ENCODE results near the gene RELT. TPM values are rescaled to one million over a fixed set of nuclear protein-coding genes. Genes with fewer than 3 reads are reported as not detected.
A peak's percentile ranks its signal among the peaks of the same experiment; 100 is the strongest.

The RELT gene
- total RNA-seq, 1 experiment from 2014 or later: 7.8 TPM

- peaks cover 21% of the 10 kb centered on the region for H3K79me2 ChIP-seq (ENCODE audit: low read depth)
- H3K4me3 ChIP-seq: no peak overlapping the region
- intact Hi-C loops (cut with micrococcal nuclease; ENCODE audit: unreplicated experiment): loop anchor here (5.0 to 10.0 kb wide), 2 partner anchors 555 to 703 kb away; no protein-coding TSS in a partner anchor
- H3K4me1 ChIP-seq (replicated peaks; ENCODE audit: insufficient read depth): 0 out of 2 replicates have a peak, but pooled peaks cover 14% of the 10 kb centered on the region
- no peaks in the 10 kb centered on the region for H3F3A ChIP-seq (ENCODE audit: insufficient read depth, low read depth)
- H3K9me3 ChIP-seq (ENCODE audit: insufficient read depth, low read depth): no peaks in the 10 kb centered on the region
- TF ChIP-seq EZH2 (IDR thresholded peaks at IDR 0.05; ENCODE audit: low read depth) (no peak), CTCF (conservative IDR thresholded peaks at IDR 0.05) (no peak)
- H3K4me2 ChIP-seq: no peak overlapping the region
- H4K20me1 ChIP-seq (ENCODE audit: insufficient read depth): peaks cover 24% of the 10 kb centered on the region; the same call in 1 of the 2 replicates
- BruUV-seq (replicated peaks): no TSS peak
- H3K9me2 ChIP-seq (ENCODE audit: insufficient read depth): no peaks in the 10 kb centered on the region
- no peak overlapping the region for H2AFZ ChIP-seq
- POLR2A ChIA-PET (ENCODE audit: unreplicated experiment): no interaction called here
- DNase-seq: no peak
- H3K27me3 ChIP-seq (ENCODE audit: insufficient read depth, low read depth): no peaks in the 10 kb centered on the region
- H3K27ac ChIP-seq: no peak overlapping the region
- CTCF ChIA-PET: no interaction called here
- no peaks in the 10 kb centered on the region for H3K36me3 ChIP-seq (ENCODE audit: low read depth)
Measured at GRCh38 chr11:73387594-73388264, 11.5 kb downstream of the RELT start.

- no peaks in the 10 kb centered on the region for H3K9me2 ChIP-seq (ENCODE audit: insufficient read depth)
- DNase-seq: peak in 1 of 2 experiments; percentile 48
- CTCF ChIA-PET: interaction anchor here (0.6 kb wide), 1 partner anchor 71 kb away, joined by 3 read pairs; no protein-coding TSS in a partner anchor
- POLR2A ChIA-PET (ENCODE audit: unreplicated experiment): interaction anchor here (0.5 kb wide), 2 partner anchors 164 to 257 kb away, joined by 3 to 5 read pairs; no protein-coding TSS in a partner anchor
- TF ChIP-seq CTCF (conservative IDR thresholded peaks at IDR 0.05) (no peak), EZH2 (IDR thresholded peaks at IDR 0.05; ENCODE audit: low read depth) (no peak)
- peaks cover 24% of the 10 kb centered on the region; the same call in 1 of the 2 replicates for H4K20me1 ChIP-seq (ENCODE audit: insufficient read depth)
- no peak overlapping the region for H2AFZ ChIP-seq
- no peaks in the 10 kb centered on the region for H3K9me3 ChIP-seq (ENCODE audit: insufficient read depth, low read depth)
- no peaks in the 10 kb centered on the region for H3K36me3 ChIP-seq (ENCODE audit: low read depth)
- H3K4me3 ChIP-seq: no peak overlapping the region
- no TSS peak for BruUV-seq (replicated peaks)
- H3K27me3 ChIP-seq (ENCODE audit: insufficient read depth, low read depth): no peaks in the 10 kb centered on the region
- H3F3A ChIP-seq (ENCODE audit: insufficient read depth, low read depth): no peaks in the 10 kb centered on the region
- H3K27ac ChIP-seq: no peak overlapping the region
- peaks cover 21% of the 10 kb centered on the region for H3K79me2 ChIP-seq (ENCODE audit: low read depth)
- H3K4me2 ChIP-seq: no peak overlapping the region
- 0 out of 2 replicates have a peak, but pooled peaks cover 14% of the 10 kb centered on the region for H3K4me1 ChIP-seq (replicated peaks; ENCODE audit: insufficient read depth)
- intact Hi-C loops (cut with micrococcal nuclease; ENCODE audit: unreplicated experiment): loop anchor here (5.0 to 10.0 kb wide), 2 partner anchors 556 to 704 kb away; no protein-coding TSS in a partner anchor
Measured at GRCh38 chr11:73388265-73389133, 12.3 kb downstream of the RELT start.

- no peak overlapping the region for H3K4me3 ChIP-seq
- DNase-seq: peak in 1 of 2 experiments; percentile 57
- no TSS peak for BruUV-seq (replicated peaks)
- H3F3A ChIP-seq (ENCODE audit: insufficient read depth, low read depth): no peaks in the 10 kb centered on the region
- no peak overlapping the region for H3K27ac ChIP-seq
- TF ChIP-seq CTCF (conservative IDR thresholded peaks at IDR 0.05) (no peak), EZH2 (IDR thresholded peaks at IDR 0.05; ENCODE audit: low read depth) (no peak)
- H3K79me2 ChIP-seq (ENCODE audit: low read depth): peaks cover 21% of the 10 kb centered on the region
- intact Hi-C loops (cut with micrococcal nuclease; ENCODE audit: unreplicated experiment): loop anchor here (5.0 to 10.0 kb wide), 2 partner anchors 557 to 704 kb away; no protein-coding TSS in a partner anchor
- POLR2A ChIA-PET (ENCODE audit: unreplicated experiment): interaction anchor here (0.5 kb wide), 2 partner anchors 164 to 256 kb away, joined by 3 to 5 read pairs; no protein-coding TSS in a partner anchor
- no peaks in the 10 kb centered on the region for H3K9me2 ChIP-seq (ENCODE audit: insufficient read depth)
- H3K27me3 ChIP-seq (ENCODE audit: insufficient read depth, low read depth): no peaks in the 10 kb centered on the region
- H2AFZ ChIP-seq: no peak overlapping the region
- H3K9me3 ChIP-seq (ENCODE audit: insufficient read depth, low read depth): no peaks in the 10 kb centered on the region
- H4K20me1 ChIP-seq (ENCODE audit: insufficient read depth): peaks cover 21% of the 10 kb centered on the region; the same call in 1 of the 2 replicates
- no peaks in the 10 kb centered on the region for H3K36me3 ChIP-seq (ENCODE audit: low read depth)
- H3K4me2 ChIP-seq: no peak overlapping the region
- CTCF ChIA-PET: no interaction called here
- 0 out of 2 replicates have a peak, but pooled peaks cover 14% of the 10 kb centered on the region for H3K4me1 ChIP-seq (replicated peaks; ENCODE audit: insufficient read depth)
Measured at GRCh38 chr11:73389134-73389525, 12.9 kb downstream of the RELT start.
